Keratinocyte (primary cell): ENCODE data around the gene MYO1E. TPM values are rescaled to one million over a fixed set of nuclear protein-coding genes. Genes with fewer than 3 reads are reported as not detected.

ENCODE experiments used
- DNase-seq: peaks from one replicate; pipeline ENCODE4 v3.0.0-alpha.2; 2011; ENCODE audit warnings: low read depth, missing footprints, low spot score
- FAIRE-seq: peaks from 2 replicates; lab custom pipeline; 2011; peaks lifted over from hg19 to GRCh38; lab: Jason Lieb, UNC
- H2AFZ ChIP-seq: 2 replicates; pipeline ENCODE4 v1.6.0; 2012; ENCODE audit warnings: low read length, control low read depth, inconsistent platforms; ENCODE audit not compliant: control insufficient read depth
- H3K27ac ChIP-seq: 2 replicates; pipeline ENCODE4 v1.5.1; 2011; ENCODE audit warnings: low read length; ENCODE audit not compliant: control insufficient read depth, insufficient read depth
- H3K27me3 ChIP-seq: 3 replicates; pipeline ENCODE4 v1.6.0; 2011; ENCODE audit warnings: low read length; ENCODE audit not compliant: control insufficient read depth, insufficient read depth; ENCODE audit errors: extremely low read depth
- H3K36me3 ChIP-seq, 2 experiments: 2 replicates in 1 of 2; 3 replicates in 1 of 2; pipeline ENCODE4 v1.5.1; 2011; ENCODE audit warnings: low read length in 2 of 2, mild to moderate bottlenecking in 1 of 2; ENCODE audit not compliant: control insufficient read depth in 2 of 2, insufficient read depth in 2 of 2; ENCODE audit errors: extremely low read depth in 1 of 2
- H3K4me1 ChIP-seq: 3 replicates; pipeline ENCODE4 v1.5.1; 2011; ENCODE audit warnings: low read length; ENCODE audit not compliant: control insufficient read depth, insufficient read depth; ENCODE audit errors: extremely low read depth
- H3K4me2 ChIP-seq: 3 replicates; pipeline ENCODE4 v1.6.0; 2011; ENCODE audit warnings: low read depth, low read length; ENCODE audit not compliant: control insufficient read depth, insufficient read depth; ENCODE audit errors: extremely low read depth
- H3K4me3 ChIP-seq, 3 experiments: fragments of 200-600 bp in 1 of 3; sonication (generic) in 1 of 3; 2 replicates in 2 of 3; 3 replicates in 1 of 3; pipeline ENCODE4 v1.5.1; 2011 to 2016; ENCODE audit warnings: low read length in 3 of 3, mild to moderate bottlenecking in 3 of 3, control low read depth in 2 of 3, inconsistent platforms in 1 of 3, low read depth in 1 of 3, mixed read lengths in 1 of 3, mixed run types in 1 of 3, moderate library complexity in 1 of 3; ENCODE audit not compliant: control insufficient read depth in 2 of 3, insufficient read depth in 2 of 3; ENCODE audit errors: extremely low read depth in 1 of 3
- H3K79me2 ChIP-seq: 2 replicates; pipeline ENCODE4 v1.6.0; 2012; ENCODE audit warnings: low read length; ENCODE audit not compliant: control insufficient read depth, insufficient read depth
- H3K9ac ChIP-seq: 3 replicates; pipeline ENCODE4 v1.6.0; 2011; ENCODE audit warnings: low read length; ENCODE audit not compliant: control insufficient read depth, insufficient read depth; ENCODE audit errors: extremely low read depth
- H3K9me1 ChIP-seq: 3 replicates; pipeline ENCODE4 v1.6.0; 2011; ENCODE audit warnings: low read length; ENCODE audit not compliant: control insufficient read depth, insufficient read depth; ENCODE audit errors: extremely low read depth
- H3K9me3 ChIP-seq: 2 replicates; pipeline ENCODE4 v1.5.1; 2012; ENCODE audit warnings: low read depth, low read length; ENCODE audit not compliant: control insufficient read depth
- H4K20me1 ChIP-seq: 3 replicates; pipeline ENCODE4 v1.6.0; 2011; ENCODE audit warnings: low read length; ENCODE audit not compliant: control insufficient read depth, insufficient read depth; ENCODE audit errors: extremely low read depth
- CTCF ChIP-seq, 3 experiments: IDR thresholded peaks in 1 of 3; conservative IDR thresholded peaks in 1 of 3; optimal IDR thresholded peaks in 1 of 3; 2 replicates in 2 of 3; 3 replicates in 1 of 3; pipeline versions ENCODE3 to v1.5.1; 2011; ENCODE audit warnings: low read length in 3 of 3, mild to moderate bottlenecking in 3 of 3, moderate library complexity in 2 of 3, control low read depth in 1 of 3, inconsistent platforms in 1 of 3; ENCODE audit not compliant: insufficient read depth in 2 of 3; ENCODE audit errors: extremely low read depth in 1 of 3
- EZH2 ChIP-seq: IDR thresholded peaks from one replicate; pipeline ENCODE4 v1.6.1; 2012; ENCODE audit warnings: inconsistent platforms, mild to moderate bottlenecking, low read length, moderate library complexity
- dilution Hi-C: fragments of 300-500 bp; cut with MboI; formaldehyde crosslinking; loops from one replicate; pipeline ENCODE4 v1.7.0; 2020; ENCODE audit warnings: low sequenced_read_pairs; ENCODE audit not compliant: extremely low pct_ligation_motif_present
- polyA plus RNA-seq, 5 experiments: library from polyadenylated mRNA; depleted of rRNA in 3 of 5; stranded (reverse) in 3 of 5; stranded (forward) in 1 of 5; unstranded in 1 of 5; fragments of >200 nt; gene quantifications; 1 replicate in 1 of 5; 2 replicates in 3 of 5; 3 replicates in 1 of 5; pipeline versions ENCODE4 v1.2.1 to v1.2.3, GENCODE V29; 2011 to 2012; ENCODE audit warnings: missing spikeins in 2 of 5, low read depth in 1 of 5, low replicate concordance in 1 of 5

Gene MYO1E
- polyA plus RNA-seq, 1 donor (not counting 4 experiments of a cell fraction or from before 2014, with no cell fraction given) = 213 TPM

DNA sequence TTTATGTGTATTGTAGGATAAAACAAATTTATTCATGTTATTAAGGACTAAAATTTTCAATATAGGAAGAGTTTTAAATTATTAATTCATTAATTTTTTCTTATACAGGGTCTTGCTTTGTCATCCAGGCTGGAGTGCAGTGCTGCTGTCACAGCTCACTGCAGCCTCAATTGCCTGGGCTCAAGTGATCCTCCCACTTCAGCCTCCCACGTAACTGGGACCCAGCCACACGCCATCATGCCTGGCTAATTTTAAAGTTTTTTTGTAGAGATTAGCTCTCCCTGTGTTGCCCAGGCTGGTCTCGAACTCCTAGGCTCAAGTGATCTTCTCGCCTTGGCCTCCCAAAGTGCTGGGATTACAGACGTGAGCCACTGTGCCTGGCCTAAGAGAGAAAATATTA is 253.0 kb downstream of the MYO1E start:
- Histone ChIP-seq H3K36me3 (peaks cover 12 to 42% of the 10 kb centered on the region in 2 experiments), H3K4me2 (no peak overlapping the region), H3K9me3 (no peaks in the 10 kb centered on the region), H3K27ac (no peak overlapping the region), H2AFZ (no peak overlapping the region), H3K4me1 (no peaks in the 10 kb centered on the region), H3K9ac (no peak overlapping the region), H3K9me1 (no peaks in the 10 kb centered on the region), H4K20me1 (no peaks in the 10 kb centered on the region), H3K27me3 (no peaks in the 10 kb centered on the region), H3K4me3 (no peak overlapping the region), H3K79me2 (no peaks in the 10 kb centered on the region)
- dilution Hi-C loops = no loop called here
- TF ChIP-seq EZH2 = no peak
- TF ChIP-seq CTCF (optimal IDR thresholded peaks at IDR 0.05 in 1 of 3, IDR thresholded peaks at IDR 0.05 in 1 of 3, conservative IDR thresholded peaks at IDR 0.05 in 1 of 3; ENCODE audit: extremely low read depth in 1 of 3, insufficient read depth in 2 of 3, low read length in 3 of 3) = no peak
- no peak for FAIRE-seq
- no peak for DNase-seq

DNA sequence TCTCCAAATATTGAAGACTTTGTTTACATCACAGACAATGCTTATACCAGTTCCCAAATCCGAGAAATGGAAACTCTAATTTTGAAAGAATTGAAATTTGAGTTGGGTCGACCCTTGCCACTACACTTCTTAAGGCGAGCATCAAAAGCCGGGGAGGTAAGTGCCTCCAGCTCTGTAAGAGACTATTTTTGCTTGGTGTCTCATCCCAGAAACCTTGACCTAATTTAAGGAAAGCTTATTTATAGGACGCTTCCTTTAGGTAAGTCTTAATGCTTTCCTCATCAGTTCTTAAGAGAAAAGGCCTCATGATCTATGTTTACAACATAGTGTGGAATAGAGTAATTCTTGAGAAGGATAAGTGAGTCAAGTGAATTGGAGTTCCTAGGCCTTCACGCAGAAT is 255.9 kb downstream of the MYO1E start:
- Histone ChIP-seq H3K9me3 (no peaks in the 10 kb centered on the region), H3K4me1 (no peaks in the 10 kb centered on the region), H3K4me3 (no peak overlapping the region), H3K27ac (no peak overlapping the region), H3K4me2 (no peak overlapping the region), H3K79me2 (no peaks in the 10 kb centered on the region), H3K36me3 (peaks cover 12 to 47% of the 10 kb centered on the region in 2 experiments), H3K27me3 (no peaks in the 10 kb centered on the region), H4K20me1 (no peaks in the 10 kb centered on the region), H3K9ac (no peak overlapping the region), H2AFZ (no peak overlapping the region), H3K9me1 (no peaks in the 10 kb centered on the region)
- dilution Hi-C loops = no loop called here
- TF ChIP-seq EZH2 (no peak), CTCF (optimal IDR thresholded peaks at IDR 0.05 in 1 of 3, IDR thresholded peaks at IDR 0.05 in 1 of 3, conservative IDR thresholded peaks at IDR 0.05 in 1 of 3; ENCODE audit: extremely low read depth in 1 of 3, insufficient read depth in 2 of 3, low read length in 3 of 3) (no peak)
- FAIRE-seq = no peak
- no peak for DNase-seq
